Muscle layer of duodenum (tissue), 2 donors: ENCODE data around the gene ZNF827.

Source experiments
- H3K27ac ChIP-seq: one replicate; pipeline ENCODE4 v1.7.0; 2013; ENCODE audit warnings: mild to moderate bottlenecking, low read length
- H3K27me3 ChIP-seq: one replicate; pipeline ENCODE4 v1.7.0; 2013; ENCODE audit warnings: low read depth, mild to moderate bottlenecking, control low read depth, low read length
- H3K36me3 ChIP-seq, 2 donors: one replicate each; pipeline ENCODE4 v1.7.0; 2013; ENCODE audit warnings: low read length in 2 of 2, control low read depth in 1 of 2, mild to moderate bottlenecking in 1 of 2; ENCODE audit not compliant: insufficient read depth in 2 of 2, control insufficient read depth in 1 of 2
- H3K4me1 ChIP-seq, 2 donors: one replicate each; pipeline ENCODE4 v1.7.0; 2013; ENCODE audit warnings: low read length in 2 of 2, mild to moderate bottlenecking in 2 of 2, control low read depth in 1 of 2, moderate library complexity in 1 of 2; ENCODE audit not compliant: insufficient read depth in 2 of 2, control insufficient read depth in 1 of 2
- H3K4me3 ChIP-seq, 2 donors: one replicate each; pipeline ENCODE4 v1.7.0; 2013; ENCODE audit warnings: low read length in 2 of 2, low read depth in 1 of 2, mild to moderate bottlenecking in 1 of 2
- H3K9me3 ChIP-seq, 2 donors: one replicate each; pipeline ENCODE4 v1.7.0; 2013; ENCODE audit warnings: low read length in 2 of 2, control low read depth in 1 of 2, mild to moderate bottlenecking in 1 of 2; ENCODE audit not compliant: control insufficient read depth in 1 of 2
- donor health status: healthy.

ZNF827 gene

GRCh38 chr4:145821766-145822165 is 116.9 kb downstream of the ZNF827 start:
- Histone ChIP-seq H3K36me3 (peaks cover 4 to 12% of the 10 kb centered on the region in 2 donors), H3K4me1 (peaks cover 0 to 10% of the 10 kb centered on the region in 2 donors), H3K9me3 (no peaks in the 10 kb centered on the region), H3K27me3 (no peaks in the 10 kb centered on the region), H3K4me3 (no peak overlapping the region), H3K27ac (no peak overlapping the region)

- no peak overlapping the region for H3K4me3 ChIP-seq
- no peaks in the 10 kb centered on the region for H3K27me3 ChIP-seq
- H3K4me1 ChIP-seq = peaks cover 0 to 10% of the 10 kb centered on the region in 2 donors
- no peaks in the 10 kb centered on the region for H3K9me3 ChIP-seq
- peaks cover 4 to 7% of the 10 kb centered on the region in 2 donors for H3K36me3 ChIP-seq
- peak overlapping the region; percentile 26 for H3K27ac ChIP-seq
Measured at GRCh38 chr4:145820407-145820806, 118.2 kb downstream of the ZNF827 start.

- Histone ChIP-seq H3K9me3 (no peaks in the 10 kb centered on the region), H3K27ac (peak overlapping the region; percentile 26), H3K36me3 (peaks cover 8 to 12% of the 10 kb centered on the region in 2 donors), H3K27me3 (no peaks in the 10 kb centered on the region), H3K4me3 (no peak overlapping the region), H3K4me1 (peaks cover 0 to 10% of the 10 kb centered on the region in 2 donors)
Measured at GRCh38 chr4:145819853-145820181, 118.8 kb downstream of the ZNF827 start.

- Histone ChIP-seq H3K9me3 (no peaks in the 10 kb centered on the region), H3K36me3 (peaks cover 8 to 14% of the 10 kb centered on the region in 2 donors), H3K4me1 (peaks cover 0 to 10% of the 10 kb centered on the region in 2 donors), H3K4me3 (no peak overlapping the region), H3K27me3 (no peaks in the 10 kb centered on the region), H3K27ac (peak overlapping the region; percentile 26)
Measured at GRCh38 chr4:145819101-145819852, 119.3 kb downstream of the ZNF827 start.

- Histone ChIP-seq H3K36me3 (peaks cover 10 to 18% of the 10 kb centered on the region in 2 donors), H3K27me3 (no peaks in the 10 kb centered on the region), H3K9me3 (no peaks in the 10 kb centered on the region), H3K4me3 (no peak overlapping the region), H3K4me1 (peaks cover 0 to 10% of the 10 kb centered on the region in 2 donors), H3K27ac (no peak overlapping the region)
Measured at GRCh38 chr4:145818011-145818410, 120.6 kb downstream of the ZNF827 start.

GRCh38 chr4:145816091-145816490 is 122.5 kb downstream of the ZNF827 start:
- Histone ChIP-seq H3K27me3 (no peaks in the 10 kb centered on the region), H3K36me3 (peaks cover 7 to 11% of the 10 kb centered on the region in 2 donors), H3K4me1 (peaks cover 0 to 10% of the 10 kb centered on the region in 2 donors), H3K27ac (no peak overlapping the region), H3K9me3 (no peaks in the 10 kb centered on the region), H3K4me3 (no peak overlapping the region)

GRCh38 chr4:145815626-145816025 is 123.0 kb downstream of the ZNF827 start:
- Histone ChIP-seq H3K4me3 (no peak overlapping the region), H3K9me3 (no peaks in the 10 kb centered on the region), H3K27ac (no peak overlapping the region), H3K4me1 (peaks cover 0 to 5% of the 10 kb centered on the region in 2 donors), H3K27me3 (no peaks in the 10 kb centered on the region), H3K36me3 (peaks cover 7 to 11% of the 10 kb centered on the region in 2 donors)

GRCh38 chr4:145815027-145815612 is 123.5 kb downstream of the ZNF827 start:
- H3K36me3 ChIP-seq = peaks cover 7 to 11% of the 10 kb centered on the region in 2 donors
- peaks cover 0 to 4% of the 10 kb centered on the region in 2 donors for H3K4me1 ChIP-seq
- H3K27me3 ChIP-seq = no peaks in the 10 kb centered on the region
- no peaks in the 10 kb centered on the region for H3K9me3 ChIP-seq
- no peak overlapping the region for H3K27ac ChIP-seq
- H3K4me3 ChIP-seq = no peak overlapping the region

- H3K27ac ChIP-seq = no peak overlapping the region
- no peaks in the 10 kb centered on the region for H3K27me3 ChIP-seq
- no peak overlapping the region for H3K4me3 ChIP-seq
- H3K36me3 ChIP-seq = peaks cover 7 to 14% of the 10 kb centered on the region in 2 donors
- H3K9me3 ChIP-seq = no peaks in the 10 kb centered on the region
- H3K4me1 ChIP-seq = peaks cover 0 to under 1% of the 10 kb centered on the region in 2 donors
Measured at GRCh38 chr4:145814246-145814645, 124.4 kb downstream of the ZNF827 start.

GRCh38 chr4:145812919-145813318 is 125.7 kb downstream of the ZNF827 start:
- Histone ChIP-seq H3K36me3 (peaks cover 7 to 16% of the 10 kb centered on the region in 2 donors), H3K9me3 (no peaks in the 10 kb centered on the region), H3K27ac (no peak overlapping the region)

GRCh38 chr4:145808848-145809512 is 129.6 kb downstream of the ZNF827 start:
- H3K27ac ChIP-seq = peak overlapping the region; percentile 25
- peaks cover 3 to 5% of the 10 kb centered on the region in 2 donors for H3K36me3 ChIP-seq
- no peaks in the 10 kb centered on the region for H3K4me1 ChIP-seq
- no peaks in the 10 kb centered on the region for H3K27me3 ChIP-seq
- H3K4me3 ChIP-seq = no peak overlapping the region
- no peaks in the 10 kb centered on the region for H3K9me3 ChIP-seq

More at GRCh38 chr4:145812919-145813318, 125.7 kb downstream of the ZNF827 start:
- Histone ChIP-seq H3K27me3 (no peaks in the 10 kb centered on the region), H3K4me3 (no peak overlapping the region), H3K4me1 (no peaks in the 10 kb centered on the region)
